ENCODE data around the gene SENP2. TPM values are rescaled to one million over a fixed set of nuclear protein-coding genes. Genes with fewer than 3 reads are reported as not detected.
"Not testable (repeated sequence)": the region's sequence is repeated elsewhere in the genome, so short reads cannot be mapped to it uniquely, and the experiment has no call there.

SENP2 gene
- total RNA-seq, 3 donors from 2014 or later, result 32.0 to 45.2 (median 34.4) TPM

DNA sequence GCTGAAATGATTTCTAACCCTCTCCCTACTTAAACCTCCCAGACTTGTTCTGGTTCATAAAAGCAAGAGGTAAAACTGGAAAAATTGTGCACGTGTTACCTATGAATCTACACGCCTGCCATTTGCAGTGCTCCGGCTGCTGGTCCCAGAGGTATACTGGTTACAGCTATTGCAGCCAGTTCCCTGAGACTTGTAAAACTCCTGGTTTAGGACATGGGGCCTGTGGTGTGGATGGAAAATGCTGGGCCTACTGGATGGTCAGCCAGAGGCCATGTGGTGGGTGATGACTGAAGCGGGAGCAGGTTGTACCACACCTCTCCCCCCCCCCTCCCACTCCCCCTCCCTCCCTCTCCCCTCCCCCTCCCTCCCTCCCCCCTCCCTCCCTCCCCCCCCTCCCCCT lies 45.0 kb downstream of the SENP2 start:
- Histone ChIP-seq H3K36me3 (peaks cover 4% of the 10 kb centered on the region), H3K4me1 (peaks cover 0 to 5% of the 10 kb centered on the region in 2 donors), H3K9me3 (no peaks in the 10 kb centered on the region), H3K27me3 (no peaks in the 10 kb centered on the region), H3K4me3 (no peak overlapping the region), H3K27ac (no peak overlapping the region)
- no peak for DNase-seq (ENCODE audit: low spot score in 2 of 2)
- intact Hi-C loops (cut with DNase I; ENCODE audit: low total_unique reads), result no loop called here
- TF ChIP-seq, protein P1, sequence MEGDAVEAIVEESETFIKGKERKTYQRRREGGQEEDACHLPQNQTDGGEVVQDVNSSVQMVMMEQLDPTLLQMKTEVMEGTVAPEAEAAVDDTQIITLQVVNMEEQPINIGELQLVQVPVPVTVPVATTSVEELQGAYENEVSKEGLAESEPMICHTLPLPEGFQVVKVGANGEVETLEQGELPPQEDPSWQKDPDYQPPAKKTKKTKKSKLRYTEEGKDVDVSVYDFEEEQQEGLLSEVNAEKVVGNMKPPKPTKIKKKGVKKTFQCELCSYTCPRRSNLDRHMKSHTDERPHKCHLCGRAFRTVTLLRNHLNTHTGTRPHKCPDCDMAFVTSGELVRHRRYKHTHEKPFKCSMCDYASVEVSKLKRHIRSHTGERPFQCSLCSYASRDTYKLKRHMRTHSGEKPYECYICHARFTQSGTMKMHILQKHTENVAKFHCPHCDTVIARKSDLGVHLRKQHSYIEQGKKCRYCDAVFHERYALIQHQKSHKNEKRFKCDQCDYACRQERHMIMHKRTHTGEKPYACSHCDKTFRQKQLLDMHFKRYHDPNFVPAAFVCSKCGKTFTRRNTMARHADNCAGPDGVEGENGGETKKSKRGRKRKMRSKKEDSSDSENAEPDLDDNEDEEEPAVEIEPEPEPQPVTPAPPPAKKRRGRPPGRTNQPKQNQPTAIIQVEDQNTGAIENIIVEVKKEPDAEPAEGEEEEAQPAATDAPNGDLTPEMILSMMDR (IDR thresholded peaks at IDR 0.05), result no peak
- TF ChIP-seq POLR2AphosphoS5 (IDR thresholded peaks at IDR 0.05) (no peak), POLR2A (IDR thresholded peaks at IDR 0.05) (no peak)

DNA sequence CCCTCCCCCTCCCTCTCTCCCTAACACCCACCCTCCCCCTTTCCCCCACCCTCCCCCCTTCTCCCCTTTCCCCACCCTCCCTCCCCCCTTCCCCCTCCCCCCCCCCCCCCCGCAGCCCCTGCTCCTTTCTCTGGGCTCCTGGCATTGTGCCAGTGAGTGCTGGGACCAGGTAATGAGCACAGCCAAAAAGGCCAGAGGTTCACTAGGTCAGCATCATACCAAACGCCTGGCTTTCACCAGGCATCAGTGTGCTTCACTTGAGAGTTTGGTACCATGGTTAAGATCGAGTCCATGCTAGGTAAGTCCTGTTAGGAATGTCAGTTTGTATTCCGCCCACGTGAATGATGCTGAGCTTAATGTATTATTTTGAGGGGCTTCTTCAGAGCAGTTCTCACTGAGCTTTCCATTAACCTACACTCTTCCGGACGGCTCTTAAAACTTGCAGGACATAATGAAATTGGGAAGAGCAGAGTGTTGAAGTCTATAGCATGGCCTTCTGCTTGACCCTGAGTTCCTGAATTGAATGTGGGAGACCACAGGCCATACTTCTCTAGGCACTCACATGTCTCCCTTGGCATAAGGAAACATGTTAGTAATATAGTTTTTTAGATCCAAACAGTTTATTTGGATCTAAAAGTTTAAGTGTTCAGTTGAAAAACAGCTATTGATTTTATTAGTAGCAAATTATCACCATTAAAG lies 45.6 kb downstream of the SENP2 start:
- intact Hi-C loops (cut with DNase I; ENCODE audit: low total_unique reads), result no loop called here
- Histone ChIP-seq H3K27me3 (no peaks in the 10 kb centered on the region), H3K4me3 (no peak overlapping the region), H3K9me3 (no peaks in the 10 kb centered on the region), H3K36me3 (no peaks in the 10 kb centered on the region), H3K27ac (no peak overlapping the region), H3K4me1 (peaks cover 0 to 5% of the 10 kb centered on the region in 2 donors)
- no peak for TF ChIP-seq POLR2A (IDR thresholded peaks at IDR 0.05)
- no peak for TF ChIP-seq POLR2AphosphoS5 (IDR thresholded peaks at IDR 0.05)
- TF ChIP-seq, protein P1 (IDR thresholded peaks at IDR 0.05), result no peak
- no peak for DNase-seq (ENCODE audit: low spot score in 2 of 2)

DNA sequence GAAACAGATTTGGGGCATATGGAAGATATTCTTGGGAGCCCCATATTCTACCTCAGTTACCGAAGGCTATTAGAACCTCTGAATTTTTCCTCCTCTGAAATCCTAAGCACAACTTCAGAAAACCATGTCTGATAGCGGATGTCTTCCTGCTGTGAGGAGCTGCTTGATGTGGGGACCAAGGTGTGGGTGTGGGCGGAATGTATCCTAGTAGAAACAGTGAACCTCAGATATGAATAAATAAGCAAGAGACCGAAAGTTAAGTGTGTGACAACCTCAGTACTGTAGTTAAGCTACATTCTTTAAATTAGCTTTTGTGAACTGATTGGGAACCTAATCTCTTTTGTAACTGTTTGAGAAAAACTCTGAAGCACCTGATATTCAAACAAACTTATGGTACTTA lies 46.9 kb downstream of the SENP2 start:
- no peak overlapping the region for H3K4me3 ChIP-seq
- TF ChIP-seq POLR2A (IDR thresholded peaks at IDR 0.05) (no peak), POLR2AphosphoS5 (IDR thresholded peaks at IDR 0.05) (no peak)
- TF ChIP-seq, protein P1 (IDR thresholded peaks at IDR 0.05), result no peak
- H3K4me1 ChIP-seq, result peaks cover 0 to 5% of the 10 kb centered on the region in 2 donors
- no peaks in the 10 kb centered on the region for H3K36me3 ChIP-seq
- no peaks in the 10 kb centered on the region for H3K9me3 ChIP-seq
- H3K27me3 ChIP-seq, result no peaks in the 10 kb centered on the region
- intact Hi-C loops (cut with DNase I; ENCODE audit: low total_unique reads), result no loop called here
- no peak for DNase-seq (ENCODE audit: low spot score in 2 of 2)
- no peak overlapping the region for H3K27ac ChIP-seq

DNA sequence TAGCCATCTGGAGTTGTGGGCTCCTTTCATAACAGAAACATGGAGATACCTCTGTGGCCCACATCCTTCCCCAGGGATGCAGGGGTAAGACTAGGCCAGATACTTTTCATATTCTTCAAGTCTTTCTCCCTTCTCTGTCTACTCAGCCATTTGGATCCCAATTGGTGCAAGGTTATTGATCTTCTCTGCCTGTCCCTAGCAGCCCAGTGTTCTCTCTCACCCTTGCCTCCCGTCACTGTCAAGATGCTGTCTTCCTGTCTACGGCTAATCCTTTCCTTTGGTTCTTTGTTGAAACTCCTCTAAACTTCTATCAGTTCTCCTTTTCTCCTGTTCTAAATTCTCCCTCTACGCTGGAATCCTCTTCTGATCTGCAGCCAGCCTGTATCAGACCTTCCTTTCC lies 51.3 kb downstream of the SENP2 start:
- no peaks in the 10 kb centered on the region for H3K27me3 ChIP-seq
- H3K4me3 ChIP-seq, result no peak overlapping the region
- intact Hi-C loops (cut with DNase I; ENCODE audit: low total_unique reads), result no loop called here
- H3K9me3 ChIP-seq, result no peaks in the 10 kb centered on the region
- no peak for TF ChIP-seq POLR2A (IDR thresholded peaks at IDR 0.05)
- TF ChIP-seq POLR2AphosphoS5 (IDR thresholded peaks at IDR 0.05), result no peak
- TF ChIP-seq, protein P1 (IDR thresholded peaks at IDR 0.05), result no peak
- no peak for DNase-seq (ENCODE audit: low spot score in 2 of 2)
- no peaks in the 10 kb centered on the region for H3K4me1 ChIP-seq
- H3K27ac ChIP-seq, result no peak overlapping the region
- H3K36me3 ChIP-seq, result no peaks in the 10 kb centered on the region

DNA sequence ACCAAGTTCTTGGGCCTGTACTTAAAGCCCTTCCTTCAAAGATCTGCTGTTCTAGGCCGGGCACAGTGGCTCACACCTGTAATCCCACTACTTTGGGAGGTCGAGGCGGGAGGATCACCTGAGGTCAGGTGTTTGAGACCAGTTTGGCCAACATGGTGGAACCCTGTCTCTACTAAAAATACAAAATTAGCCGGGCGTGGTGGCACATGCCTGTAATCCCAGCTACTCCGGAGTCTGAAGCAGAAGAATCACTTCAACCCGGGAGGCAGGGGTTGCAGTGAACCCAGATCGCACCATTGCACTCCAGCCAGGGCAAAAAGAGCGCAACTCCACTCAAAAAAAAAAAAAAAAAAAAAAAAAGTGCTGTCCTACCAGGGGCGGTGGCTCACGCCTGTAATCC lies 52.6 kb downstream of the SENP2 start:
- H3K36me3 ChIP-seq; H3K4me3 ChIP-seq; H3K27ac ChIP-seq; H3K27me3 ChIP-seq; intact Hi-C loops (cut with DNase I; ENCODE audit: low total_unique reads); H3K4me1 ChIP-seq; H3K9me3 ChIP-seq; DNase-seq (ENCODE audit: low spot score in 2 of 2): not testable (repeated sequence)

All from breast epithelium (tissue), 4 donors.